Skeletal muscle tissue (tissue), 4 donors: Measurements from ENCODE around the gene GFOD1. TPM values are rescaled to one million over a fixed set of nuclear protein-coding genes. Genes with fewer than 3 reads are reported as not detected.

Source experiments
- H3K27ac ChIP-seq: one replicate; pipeline ENCODE4 v1.7.0; 2013; ENCODE audit warnings: mild to moderate bottlenecking, low read depth, low read length, inconsistent platforms
- H3K27me3 ChIP-seq, 3 donors: one replicate each; pipeline ENCODE4 v1.7.0; 2013; ENCODE audit warnings: low read length in 3 of 3; ENCODE audit not compliant: control insufficient read depth in 3 of 3, insufficient read depth in 3 of 3
- H3K36me3 ChIP-seq, 3 donors: one replicate each; pipeline ENCODE4 v1.7.0; 2013; ENCODE audit warnings: low read length in 3 of 3; ENCODE audit not compliant: control insufficient read depth in 3 of 3, insufficient read depth in 3 of 3
- H3K4me1 ChIP-seq, 3 donors: one replicate each; pipeline ENCODE4 v1.7.0; 2013; ENCODE audit warnings: low read length in 3 of 3, mild to moderate bottlenecking in 3 of 3; ENCODE audit not compliant: control insufficient read depth in 3 of 3, insufficient read depth in 3 of 3
- H3K4me3 ChIP-seq, 3 donors: one replicate each; pipeline ENCODE4 v1.7.0; 2013; ENCODE audit warnings: low read length in 3 of 3
- H3K9ac ChIP-seq, 3 donors: one replicate each; pipeline ENCODE4 v1.7.0; 2013; ENCODE audit warnings: low read length in 3 of 3, mild to moderate bottlenecking in 3 of 3, moderate library complexity in 2 of 3, low read depth in 1 of 3
- H3K9me3 ChIP-seq, 3 donors: one replicate each; pipeline ENCODE4 v1.7.0; 2013; ENCODE audit warnings: low read length in 3 of 3; ENCODE audit not compliant: control insufficient read depth in 3 of 3
- total RNA-seq: library from RNA; depleted of rRNA; stranded (reverse); fragments of >200 nt; gene quantifications from one replicate; pipeline ENCODE4 v1.2.3, GENCODE V29; 2014
- donor health status: Osteomylitis.

The GFOD1 gene
- total RNA-seq, 1 donor from 2014 or later = 6.3 TPM

DNA sequence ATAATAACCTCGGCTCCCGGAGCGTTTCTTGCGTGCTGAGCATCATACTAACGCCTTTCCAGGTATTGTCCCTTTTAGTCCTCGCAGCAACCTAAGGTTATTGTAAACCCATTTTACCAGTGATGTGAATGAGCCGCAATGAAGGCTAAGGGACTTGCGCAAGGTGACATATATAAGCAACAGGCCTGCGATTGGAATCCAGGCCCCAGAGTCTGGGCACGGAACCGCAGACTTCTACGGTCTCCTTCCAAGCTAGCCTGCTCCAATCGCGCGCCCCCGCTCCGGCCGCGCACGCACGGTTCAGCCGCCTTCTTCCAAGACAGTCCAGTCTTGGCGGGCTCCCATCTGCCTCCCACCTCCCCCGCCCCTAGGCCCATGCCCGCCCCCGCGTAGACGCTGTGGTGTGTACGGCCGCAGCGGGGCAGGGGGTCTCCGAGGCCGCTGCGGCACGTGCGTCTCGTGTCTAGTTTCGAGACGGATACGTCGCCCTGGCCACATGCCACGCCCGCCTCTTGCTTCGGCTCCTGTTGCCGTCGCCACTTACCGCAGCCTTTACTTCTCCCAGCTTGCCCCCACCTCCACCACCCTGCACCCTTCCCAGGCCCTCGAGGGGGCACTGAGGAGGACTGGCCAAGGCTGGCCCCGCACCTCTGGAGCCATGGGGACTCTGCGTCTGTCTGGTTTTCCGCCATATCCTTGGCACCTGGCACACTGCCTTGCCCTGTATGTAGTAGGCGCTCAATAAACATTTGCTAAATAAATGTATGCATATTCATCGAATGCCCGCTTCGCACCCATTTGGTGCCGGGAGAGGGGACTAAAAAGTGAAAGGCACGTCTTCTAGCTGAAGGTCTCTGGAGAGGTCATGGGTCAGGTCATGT is 855 bp upstream of the GFOD1 start:
- H3K27ac ChIP-seq = peak overlapping the region; percentile 46
- no peaks in the 10 kb centered on the region for H3K36me3 ChIP-seq
- peak overlapping the region; percentile 68 to 79 (median 78) for H3K9ac ChIP-seq
- H3K4me3 ChIP-seq = peak overlapping the region; percentile 77 to 90 (median 79)
- no peaks in the 10 kb centered on the region for H3K9me3 ChIP-seq
- peaks cover 19 to 27% (median 26%) of the 10 kb centered on the region in 3 donors for H3K4me1 ChIP-seq
- no peaks in the 10 kb centered on the region for H3K27me3 ChIP-seq

DNA sequence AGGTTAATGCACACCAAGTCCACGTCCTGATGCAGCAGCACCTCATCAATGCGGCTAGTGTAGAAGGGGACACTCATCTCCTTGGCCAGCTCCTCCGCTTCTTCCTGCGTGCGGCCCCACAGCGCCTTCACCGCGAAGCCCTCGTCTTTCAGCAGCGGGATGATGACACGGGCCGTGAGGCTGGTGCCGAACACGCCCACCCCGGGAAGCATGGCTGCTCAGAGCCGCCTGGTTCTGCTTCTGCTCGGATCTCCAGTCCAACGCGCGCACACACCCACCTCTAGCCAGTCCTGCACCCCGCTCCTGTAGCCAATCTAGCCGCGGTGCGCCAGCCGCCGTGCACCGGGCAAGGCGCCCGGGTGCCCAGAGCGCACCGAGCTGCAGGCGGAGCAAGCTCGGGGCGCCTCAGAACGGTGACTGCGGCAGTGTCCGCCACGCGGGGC is 700 bp downstream of the GFOD1 start:
- H3K36me3 ChIP-seq = no peaks in the 10 kb centered on the region
- H3K27me3 ChIP-seq = no peaks in the 10 kb centered on the region
- peak overlapping the region; percentile 70 to 92 (median 76) for H3K9ac ChIP-seq
- peak overlapping the region; percentile 82 to 93 (median 86) for H3K4me3 ChIP-seq
- H3K27ac ChIP-seq = peak overlapping the region; percentile 81
- H3K9me3 ChIP-seq = no peaks in the 10 kb centered on the region
- peaks cover 20 to 30% (median 27%) of the 10 kb centered on the region in 3 donors for H3K4me1 ChIP-seq

DNA sequence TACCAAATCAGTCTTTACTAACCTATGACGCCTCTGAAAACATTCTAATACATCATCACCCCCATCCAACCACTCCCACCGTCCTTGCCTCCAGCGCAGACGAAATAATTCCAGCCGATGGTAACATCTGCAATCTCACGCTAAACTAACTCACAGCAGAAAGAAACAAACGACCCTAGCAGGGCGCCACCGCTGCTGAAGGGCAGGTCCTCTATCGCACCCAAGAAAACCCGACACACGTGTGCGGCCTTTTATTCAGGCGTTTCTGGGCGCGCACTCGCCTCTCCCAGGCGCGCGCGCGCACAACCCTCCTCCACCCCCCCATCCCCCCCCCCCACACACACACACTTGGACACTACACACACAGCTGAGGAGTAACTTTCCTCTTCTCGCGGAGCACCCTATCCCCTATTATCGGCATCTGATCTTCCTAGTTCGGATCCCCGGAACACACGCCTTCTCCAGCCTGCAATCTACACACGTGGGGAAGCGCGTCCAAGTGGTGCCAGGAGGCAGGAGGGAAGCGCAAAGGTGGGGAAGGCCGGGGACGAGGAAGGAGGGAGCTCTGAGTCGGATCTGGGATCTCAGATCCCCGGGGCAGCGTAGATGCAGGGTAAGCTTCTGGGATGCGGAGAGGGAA is 1.4 kb downstream of the GFOD1 start:
- Histone ChIP-seq H3K9me3 (no peaks in the 10 kb centered on the region), H3K4me3 (peak overlapping the region; percentile 82 to 93 (median 86)), H3K27me3 (no peaks in the 10 kb centered on the region), H3K9ac (peak overlapping the region; percentile 70 to 92 (median 76)), H3K27ac (peak overlapping the region; percentile 81), H3K36me3 (no peaks in the 10 kb centered on the region), H3K4me1 (peaks cover 25 to 37% (median 33%) of the 10 kb centered on the region in 3 donors)

DNA sequence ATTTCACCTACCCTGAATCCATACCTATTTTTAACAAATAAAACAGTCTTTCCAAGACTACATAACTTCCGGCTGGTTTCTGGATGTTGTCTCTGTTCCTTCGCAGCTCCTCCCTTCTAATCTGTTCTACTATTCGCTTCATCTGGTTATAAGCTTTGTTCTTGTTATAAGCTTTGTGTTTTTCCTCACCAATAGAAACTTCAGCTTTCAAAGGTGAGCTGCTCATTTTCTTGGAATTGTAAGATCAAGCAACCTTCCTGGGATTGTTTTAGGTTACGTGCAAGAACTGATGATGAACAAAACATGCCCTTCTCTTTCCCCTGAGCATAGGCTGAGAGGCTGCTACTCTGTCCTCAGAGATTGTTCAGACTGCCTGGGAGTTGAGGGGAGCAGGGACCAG is 2.1 kb downstream of the GFOD1 start:
- Histone ChIP-seq H3K27ac (peak overlapping the region; percentile 27), H3K27me3 (no peaks in the 10 kb centered on the region), H3K4me1 (peaks cover 32 to 44% (median 40%) of the 10 kb centered on the region in 3 donors), H3K36me3 (peaks cover 0 to under 1% (median 0%) of the 10 kb centered on the region in 3 donors), H3K9me3 (no peaks in the 10 kb centered on the region), H3K4me3 (peak overlapping the region; percentile 82 to 93 (median 86)), H3K9ac (peak overlapping the region; percentile 63 to 92 (median 73))

DNA sequence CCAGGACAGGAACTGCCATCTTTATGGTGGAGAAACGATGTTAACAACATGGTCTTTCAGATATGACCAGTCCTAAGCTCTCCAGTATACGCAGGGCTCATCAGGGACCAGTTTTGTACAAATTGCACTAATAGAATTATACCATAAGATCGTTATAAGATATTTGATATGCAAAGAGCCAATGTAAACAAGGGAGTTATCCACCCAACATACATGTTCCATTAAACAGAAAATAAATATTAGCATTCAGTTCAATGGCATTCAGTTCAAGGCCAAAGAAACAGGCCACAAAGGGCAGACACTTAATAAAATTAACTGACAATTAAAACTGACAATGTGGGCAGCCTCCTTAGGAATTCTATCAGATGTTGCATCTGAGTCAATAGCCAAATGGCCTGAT is 2.6 kb downstream of the GFOD1 start:
- Histone ChIP-seq H3K9ac (no peak overlapping the region), H3K27ac (peak overlapping the region; percentile 7), H3K9me3 (no peaks in the 10 kb centered on the region), H3K27me3 (no peaks in the 10 kb centered on the region), H3K4me1 (peaks cover 37 to 49% (median 45%) of the 10 kb centered on the region in 3 donors), H3K4me3 (peak overlapping the region; percentile 37 to 86 (median 82)), H3K36me3 (peaks cover 0 to 2% (median 0%) of the 10 kb centered on the region in 3 donors)

DNA sequence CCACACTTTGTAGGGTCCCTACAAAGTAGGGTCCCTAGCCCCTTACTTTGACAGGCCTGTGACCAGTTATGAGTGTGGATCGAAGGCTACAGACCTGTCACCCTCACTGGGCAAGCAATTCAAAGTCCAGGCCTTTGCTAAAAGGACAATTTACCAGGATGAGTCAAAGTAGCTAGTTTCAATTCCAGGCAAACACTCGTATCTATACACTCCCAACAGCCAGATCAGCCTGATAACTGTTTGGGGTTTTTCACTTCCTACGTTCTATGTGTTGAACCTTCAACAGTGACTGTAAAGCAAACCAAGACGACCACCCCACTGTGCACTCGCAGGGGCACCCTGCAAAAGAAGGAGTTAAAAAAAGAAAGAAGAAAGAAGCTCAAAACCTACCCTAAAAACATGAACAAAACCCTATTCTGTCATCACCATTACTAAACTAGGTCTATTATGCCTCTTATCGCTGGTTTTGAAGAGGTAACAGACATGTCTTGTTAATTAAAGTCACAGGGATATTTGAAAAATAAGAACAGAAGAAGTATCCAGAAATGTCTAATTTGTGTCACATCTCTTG is 3.2 kb downstream of the GFOD1 start:
- Histone ChIP-seq H3K27ac (peak overlapping the region; percentile 7), H3K9me3 (no peaks in the 10 kb centered on the region), H3K36me3 (peaks cover 0 to 2% (median 0%) of the 10 kb centered on the region in 3 donors), H3K4me1 (peaks cover 38 to 51% (median 46%) of the 10 kb centered on the region in 3 donors), H3K4me3 (peak overlapping the region in 2 of 3 donors; percentile 37 to 86), H3K9ac (peak overlapping the region in 2 of 3 donors; percentile 20 to 26), H3K27me3 (no peaks in the 10 kb centered on the region)

DNA sequence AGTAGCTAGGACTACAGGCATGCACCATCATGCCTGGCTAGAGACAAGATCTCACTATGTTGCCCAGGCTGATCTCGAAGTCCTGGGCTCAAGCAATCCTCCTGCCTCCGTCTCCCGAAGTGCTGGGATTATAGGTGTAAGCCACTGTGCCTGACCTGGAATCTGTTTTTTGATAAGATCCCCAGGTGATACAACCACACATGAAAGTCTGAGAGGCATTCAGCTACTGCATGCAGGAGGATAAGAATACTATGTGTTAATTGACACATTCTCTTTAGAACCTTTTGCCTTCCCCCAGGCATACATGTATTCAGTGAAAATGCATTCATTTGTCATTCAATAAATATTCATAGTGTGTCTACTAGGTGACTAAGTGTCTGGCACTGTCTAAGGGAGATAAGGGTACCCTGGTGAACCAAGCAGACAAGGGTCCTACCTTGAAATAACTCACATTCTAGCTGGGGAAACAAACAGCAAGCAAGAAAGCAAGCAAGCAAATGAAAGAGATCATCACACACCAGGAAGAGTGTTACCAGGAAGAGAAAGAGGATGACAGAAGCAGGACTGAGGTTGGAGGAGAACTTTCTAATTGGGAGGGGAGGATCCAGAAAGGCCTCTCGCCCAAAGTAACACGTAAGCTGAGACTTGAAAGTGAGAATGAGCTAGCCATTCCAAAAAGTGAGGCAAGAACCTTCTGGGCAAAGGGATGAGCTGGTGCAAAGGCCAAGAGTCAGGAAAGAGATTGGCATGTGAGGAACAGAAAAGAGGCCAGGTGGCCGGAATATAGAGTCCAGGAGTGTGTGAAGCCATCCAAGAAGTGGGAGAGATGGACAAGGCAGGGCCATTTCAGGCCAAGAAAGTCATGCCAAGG is 6.5 kb downstream of the GFOD1 start:
- peaks cover 32 to 46% (median 36%) of the 10 kb centered on the region in 3 donors for H3K4me1 ChIP-seq
- H3K4me3 ChIP-seq = no peak overlapping the region
- H3K27ac ChIP-seq = no peak overlapping the region

DNA sequence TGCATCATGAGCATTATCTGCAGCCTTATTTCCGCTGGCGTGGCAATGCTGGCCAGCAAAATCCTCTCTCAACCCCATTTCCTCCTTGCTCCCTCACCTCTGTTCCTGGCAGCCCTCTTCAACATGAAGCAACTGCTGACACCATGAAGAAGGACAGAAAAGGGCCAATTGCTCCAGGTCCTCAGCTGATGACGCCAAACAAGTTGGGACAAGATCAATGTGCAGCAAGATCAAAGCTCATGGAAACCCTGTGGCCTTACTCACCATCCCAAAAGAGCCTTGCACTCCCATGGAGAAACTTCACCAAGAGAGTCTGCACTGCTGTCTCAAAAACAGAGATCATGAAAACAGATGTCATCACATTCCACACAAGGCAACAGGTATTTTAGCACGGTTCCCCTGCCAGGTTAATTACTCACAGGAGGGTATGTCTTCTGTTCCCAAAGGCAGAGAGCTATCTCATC is 7.4 kb downstream of the GFOD1 start:
- Histone ChIP-seq H3K4me3 (no peak overlapping the region), H3K9ac (no peak overlapping the region), H3K36me3 (peaks cover 0 to 5% (median 0%) of the 10 kb centered on the region in 3 donors), H3K9me3 (peaks cover 0 to 4% (median 0%) of the 10 kb centered on the region in 3 donors), H3K4me1 (peaks cover 27 to 38% (median 27%) of the 10 kb centered on the region in 3 donors), H3K27ac (no peak overlapping the region), H3K27me3 (no peaks in the 10 kb centered on the region)

More for the DNA sequence above, 6.5 kb downstream of the GFOD1 start:
- Histone ChIP-seq H3K9ac (peak overlapping the region in 1 of 3 donors; percentile 36), H3K9me3 (peaks cover 0 to 3% (median 0%) of the 10 kb centered on the region in 3 donors), H3K36me3 (peaks cover 0 to 5% (median 0%) of the 10 kb centered on the region in 3 donors), H3K27me3 (no peaks in the 10 kb centered on the region)
